OCI-LY7 (cell line): ENCODE results near the gene LZTS2.
A peak's percentile ranks its signal among the peaks of the same experiment; 100 is the strongest.

Source experiments
- EZH2phosphoT487 ChIP-seq: fragments of 200-600 bp; sonication (generic); IDR thresholded peaks from 2 replicates; pipeline ENCODE4 v1.6.1; 2018; ENCODE audit warnings: low read depth, borderline replicate concordance, mild to moderate bottlenecking, mixed run types, antibody characterized with exemption, low read length, moderate library complexity, mixed read lengths
- TF ChIP-seq, protein P1 (sequence below): fragments of 200-600 bp; sonication (generic); conservative IDR thresholded peaks from 2 replicates; pipeline ENCODE4 v1.5.1; 2014; ENCODE audit warnings: mild to moderate bottlenecking, antibody characterized with exemption, low read length, moderate library complexity, mixed read lengths

GRCh38 chr10:101050208-101051069 is 50.8 kb downstream of the LZTS2 start:
- TF ChIP-seq, protein P1, sequence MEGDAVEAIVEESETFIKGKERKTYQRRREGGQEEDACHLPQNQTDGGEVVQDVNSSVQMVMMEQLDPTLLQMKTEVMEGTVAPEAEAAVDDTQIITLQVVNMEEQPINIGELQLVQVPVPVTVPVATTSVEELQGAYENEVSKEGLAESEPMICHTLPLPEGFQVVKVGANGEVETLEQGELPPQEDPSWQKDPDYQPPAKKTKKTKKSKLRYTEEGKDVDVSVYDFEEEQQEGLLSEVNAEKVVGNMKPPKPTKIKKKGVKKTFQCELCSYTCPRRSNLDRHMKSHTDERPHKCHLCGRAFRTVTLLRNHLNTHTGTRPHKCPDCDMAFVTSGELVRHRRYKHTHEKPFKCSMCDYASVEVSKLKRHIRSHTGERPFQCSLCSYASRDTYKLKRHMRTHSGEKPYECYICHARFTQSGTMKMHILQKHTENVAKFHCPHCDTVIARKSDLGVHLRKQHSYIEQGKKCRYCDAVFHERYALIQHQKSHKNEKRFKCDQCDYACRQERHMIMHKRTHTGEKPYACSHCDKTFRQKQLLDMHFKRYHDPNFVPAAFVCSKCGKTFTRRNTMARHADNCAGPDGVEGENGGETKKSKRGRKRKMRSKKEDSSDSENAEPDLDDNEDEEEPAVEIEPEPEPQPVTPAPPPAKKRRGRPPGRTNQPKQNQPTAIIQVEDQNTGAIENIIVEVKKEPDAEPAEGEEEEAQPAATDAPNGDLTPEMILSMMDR, result peak; percentile 96
- no peak for TF ChIP-seq EZH2phosphoT487
